ENCODE measurements around the gene CSNK1A1L. TPM values are rescaled to one million over a fixed set of nuclear protein-coding genes. Genes with fewer than 3 reads are reported as not detected.

The CSNK1A1L gene
- total RNA-seq, 1 donor from 2014 or later: not detected

DNA sequence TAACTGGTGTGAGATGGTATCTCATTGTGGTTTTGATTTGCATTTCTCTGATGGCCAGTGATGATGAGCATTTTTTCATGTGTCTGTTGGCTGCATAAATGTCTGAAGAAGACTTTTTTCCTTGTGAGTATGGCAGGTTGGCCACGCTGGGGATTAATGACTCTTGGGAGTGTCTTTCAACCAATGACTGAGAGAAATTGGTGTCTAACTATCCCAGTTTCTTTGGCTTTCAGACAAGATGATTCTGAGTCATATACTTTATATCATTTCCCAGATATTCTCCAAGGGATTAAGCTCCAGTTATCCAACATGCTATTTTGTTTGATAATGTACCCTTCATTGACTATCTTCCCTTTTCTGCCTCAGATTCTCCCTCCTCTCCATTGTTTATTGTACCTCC, 35.5 kb upstream of the CSNK1A1L start:
- Mint-ChIP-seq H3K9me3 (no peaks in the 10 kb centered on the region), H3K27me3 (ENCODE audit: insufficient read depth, low read depth) (peaks cover 6% of the 10 kb centered on the region), H3K4me1 (no peaks in the 10 kb centered on the region), H3K27ac (no peak overlapping the region), H3K36me3 (no peaks in the 10 kb centered on the region), H3K4me3 (no peak overlapping the region)
- Histone ChIP-seq H4K20me1 (ENCODE audit: low read depth) (no peaks in the 10 kb centered on the region), H3K36me3 (no peaks in the 10 kb centered on the region), H3K79me2 (ENCODE audit: low read depth) (no peaks in the 10 kb centered on the region), H3K9me3 (ENCODE audit: low read depth) (no peaks in the 10 kb centered on the region), H3K4me1 (no peaks in the 10 kb centered on the region), H2AFZ (replicated peaks) (no peak overlapping the region), H3K9ac (no peak overlapping the region), H3F3A (ENCODE audit: low read depth) (no peaks in the 10 kb centered on the region), H3K4me2 (no peak overlapping the region), H3K27ac (no peak overlapping the region), H3K27me3 (no peaks in the 10 kb centered on the region), H3K4me3 (no peak overlapping the region)
- DNase-seq (ENCODE audit: low spot score): no peak
- no peak for TF ChIP-seq EZH2phosphoT487 (IDR thresholded peaks at IDR 0.05)
- TF ChIP-seq, protein P1, sequence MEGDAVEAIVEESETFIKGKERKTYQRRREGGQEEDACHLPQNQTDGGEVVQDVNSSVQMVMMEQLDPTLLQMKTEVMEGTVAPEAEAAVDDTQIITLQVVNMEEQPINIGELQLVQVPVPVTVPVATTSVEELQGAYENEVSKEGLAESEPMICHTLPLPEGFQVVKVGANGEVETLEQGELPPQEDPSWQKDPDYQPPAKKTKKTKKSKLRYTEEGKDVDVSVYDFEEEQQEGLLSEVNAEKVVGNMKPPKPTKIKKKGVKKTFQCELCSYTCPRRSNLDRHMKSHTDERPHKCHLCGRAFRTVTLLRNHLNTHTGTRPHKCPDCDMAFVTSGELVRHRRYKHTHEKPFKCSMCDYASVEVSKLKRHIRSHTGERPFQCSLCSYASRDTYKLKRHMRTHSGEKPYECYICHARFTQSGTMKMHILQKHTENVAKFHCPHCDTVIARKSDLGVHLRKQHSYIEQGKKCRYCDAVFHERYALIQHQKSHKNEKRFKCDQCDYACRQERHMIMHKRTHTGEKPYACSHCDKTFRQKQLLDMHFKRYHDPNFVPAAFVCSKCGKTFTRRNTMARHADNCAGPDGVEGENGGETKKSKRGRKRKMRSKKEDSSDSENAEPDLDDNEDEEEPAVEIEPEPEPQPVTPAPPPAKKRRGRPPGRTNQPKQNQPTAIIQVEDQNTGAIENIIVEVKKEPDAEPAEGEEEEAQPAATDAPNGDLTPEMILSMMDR (IDR thresholded peaks at IDR 0.05): no peak
- no peak for TF ChIP-seq EZH2 (IDR thresholded peaks at IDR 0.05)

DNA sequence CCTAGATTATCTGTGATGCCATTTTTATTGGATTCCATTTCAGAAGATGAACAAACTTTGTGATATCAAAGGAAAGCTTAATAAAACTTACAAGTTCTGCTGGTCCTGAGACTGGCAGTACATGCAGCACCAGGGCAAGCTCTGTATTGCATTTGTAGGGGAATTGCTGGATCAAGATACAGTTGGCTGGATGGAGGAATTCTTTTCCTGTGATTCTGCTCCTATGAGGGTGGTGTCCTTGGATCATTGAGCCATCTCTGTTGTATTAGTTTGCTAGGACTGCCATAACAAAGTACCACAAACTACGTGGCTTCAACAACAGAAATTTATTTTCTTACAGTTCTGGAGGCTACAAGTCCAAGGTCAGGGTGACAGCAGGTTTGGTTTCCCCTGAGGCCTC, 33.9 kb upstream of the CSNK1A1L start:
- no peak overlapping the region for H3K9ac ChIP-seq
- no peak overlapping the region for H3K4me2 ChIP-seq
- H3K9me3 ChIP-seq (ENCODE audit: low read depth): no peaks in the 10 kb centered on the region
- no peaks in the 10 kb centered on the region for H4K20me1 ChIP-seq (ENCODE audit: low read depth)
- no peaks in the 10 kb centered on the region for H3K27me3 ChIP-seq
- H3K4me3 Mint-ChIP-seq: no peak overlapping the region
- H3K36me3 ChIP-seq: no peaks in the 10 kb centered on the region
- no peaks in the 10 kb centered on the region for H3K36me3 Mint-ChIP-seq
- no peaks in the 10 kb centered on the region for H3K79me2 ChIP-seq (ENCODE audit: low read depth)
- H2AFZ ChIP-seq (replicated peaks): no peak overlapping the region
- TF ChIP-seq EZH2phosphoT487 (IDR thresholded peaks at IDR 0.05): no peak
- TF ChIP-seq EZH2 (IDR thresholded peaks at IDR 0.05): no peak
- TF ChIP-seq, protein P1 (IDR thresholded peaks at IDR 0.05): no peak
- no peaks in the 10 kb centered on the region for H3F3A ChIP-seq (ENCODE audit: low read depth)
- H3K27ac ChIP-seq: no peak overlapping the region
- H3K4me1 Mint-ChIP-seq: no peaks in the 10 kb centered on the region
- H3K4me1 ChIP-seq: no peaks in the 10 kb centered on the region
- H3K27me3 Mint-ChIP-seq (ENCODE audit: insufficient read depth, low read depth): peaks cover 6% of the 10 kb centered on the region
- H3K27ac Mint-ChIP-seq: no peak overlapping the region
- DNase-seq (ENCODE audit: low spot score): no peak
- no peaks in the 10 kb centered on the region for H3K9me3 Mint-ChIP-seq
- H3K4me3 ChIP-seq: no peak overlapping the region

DNA sequence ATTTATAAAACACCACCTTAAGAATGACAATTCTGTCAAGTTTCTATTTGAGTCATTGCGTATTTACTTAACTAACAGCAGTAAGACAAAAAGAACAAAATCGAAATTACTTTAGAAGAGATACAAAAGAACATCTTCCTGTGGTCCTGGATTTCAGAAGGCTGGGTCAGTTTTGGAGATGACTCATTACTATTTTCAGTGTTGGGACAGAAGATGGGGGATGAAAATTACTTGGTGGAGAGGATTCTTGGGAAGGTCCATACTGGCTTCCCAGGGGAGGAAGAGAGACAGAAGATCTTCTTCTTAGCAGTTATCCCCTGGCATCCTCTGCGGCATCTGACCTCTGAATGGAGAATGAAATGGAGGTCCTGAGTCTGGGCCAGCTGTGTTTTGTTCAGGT, 33.5 kb upstream of the CSNK1A1L start:
- no peak overlapping the region for H3K27ac ChIP-seq
- peaks cover 6% of the 10 kb centered on the region for H3K27me3 Mint-ChIP-seq (ENCODE audit: insufficient read depth, low read depth)
- no peak overlapping the region for H2AFZ ChIP-seq (replicated peaks)
- no peaks in the 10 kb centered on the region for H3K4me1 Mint-ChIP-seq
- H4K20me1 ChIP-seq (ENCODE audit: low read depth): no peaks in the 10 kb centered on the region
- no peaks in the 10 kb centered on the region for H3K27me3 ChIP-seq
- no peaks in the 10 kb centered on the region for H3K9me3 Mint-ChIP-seq
- H3K4me3 Mint-ChIP-seq: no peak overlapping the region
- H3K4me3 ChIP-seq: no peak overlapping the region
- no peaks in the 10 kb centered on the region for H3K79me2 ChIP-seq (ENCODE audit: low read depth)
- no peaks in the 10 kb centered on the region for H3K4me1 ChIP-seq
- H3F3A ChIP-seq (ENCODE audit: low read depth): no peaks in the 10 kb centered on the region
- H3K27ac Mint-ChIP-seq: no peak overlapping the region
- H3K9ac ChIP-seq: no peak overlapping the region
- no peaks in the 10 kb centered on the region for H3K36me3 Mint-ChIP-seq
- TF ChIP-seq EZH2phosphoT487 (IDR thresholded peaks at IDR 0.05) (no peak), EZH2 (IDR thresholded peaks at IDR 0.05) (no peak)
- TF ChIP-seq, protein P1 (IDR thresholded peaks at IDR 0.05): no peak
- no peaks in the 10 kb centered on the region for H3K9me3 ChIP-seq (ENCODE audit: low read depth)
- H3K4me2 ChIP-seq: no peak overlapping the region
- H3K36me3 ChIP-seq: no peaks in the 10 kb centered on the region
- no peak for DNase-seq (ENCODE audit: low spot score)

Measured in neural progenitor cell (in vitro differentiated cells).